ENCODE data around the gene RAD51B. TPM values are rescaled to one million over a fixed set of nuclear protein-coding genes. Genes with fewer than 3 reads are reported as not detected.

The RAD51B gene
- total RNA-seq, 1 experiment from 2014 or later, result 23.3 TPM

- CTCF ChIA-PET, result no interaction called here
- no TSS peak for BruUV-seq (replicated peaks)
- H3K27ac ChIP-seq (ENCODE audit: low read depth, low read length, poor library complexity, severe bottlenecking), result no peak overlapping the region
These were observed 328.7 kb downstream of the RAD51B start for GRCh38 chr14:68148276-68148675.

GRCh38 chr14:68148763-68149162 lies 329.2 kb downstream of the RAD51B start:
- no TSS peak for BruUV-seq (replicated peaks)
- intact Hi-C loops (cut with micrococcal nuclease; ENCODE audit: unreplicated experiment), result no loop called here
- H3K27me3 ChIP-seq (replicated peaks; ENCODE audit: insufficient read depth, low read depth, low read length, poor library complexity), result no peaks in the 10 kb centered on the region
- TF ChIP-seq CTCF (conservative IDR thresholded peaks at IDR 0.05; ENCODE audit: low read depth, low read length), result no peak
- POLR2A ChIA-PET (ENCODE audit: low non-redundant PET), result no interaction called here
- no peak for DNase-seq (ENCODE audit: low spot score)
- peaks cover 11% of the 10 kb centered on the region for H3K9me3 ChIP-seq (ENCODE audit: low read depth, low read length, poor library complexity, severe bottlenecking)
- no peak overlapping the region for H3K27ac ChIP-seq (ENCODE audit: low read depth, low read length, poor library complexity, severe bottlenecking)
- no peak overlapping the region for H3K4me3 ChIP-seq (ENCODE audit: low read depth, low read length, poor library complexity, severe bottlenecking)
- peaks cover 28% of the 10 kb centered on the region for H3K4me1 ChIP-seq (ENCODE audit: insufficient read depth, low read length, poor library complexity, severe bottlenecking)
- CTCF ChIA-PET, result no interaction called here
- no peaks in the 10 kb centered on the region for H3K36me3 ChIP-seq (ENCODE audit: insufficient read depth, low read length, poor library complexity, severe bottlenecking)

More at GRCh38 chr14:68148276-68148675, 328.7 kb downstream of the RAD51B start:
- Histone ChIP-seq H3K4me1 (ENCODE audit: insufficient read depth, low read length, poor library complexity, severe bottlenecking) (peaks cover 28% of the 10 kb centered on the region), H3K36me3 (ENCODE audit: insufficient read depth, low read length, poor library complexity, severe bottlenecking) (no peaks in the 10 kb centered on the region), H3K9me3 (ENCODE audit: low read depth, low read length, poor library complexity, severe bottlenecking) (peaks cover 11% of the 10 kb centered on the region), H3K4me3 (ENCODE audit: low read depth, low read length, poor library complexity, severe bottlenecking) (no peak overlapping the region), H3K27me3 (replicated peaks; ENCODE audit: insufficient read depth, low read depth, low read length, poor library complexity) (no peaks in the 10 kb centered on the region)
- TF ChIP-seq CTCF (conservative IDR thresholded peaks at IDR 0.05; ENCODE audit: low read depth, low read length) (no peak), EZH2 (IDR thresholded peaks at IDR 0.05; ENCODE audit: borderline replicate concordance, low read depth, low read length, poor library complexity, severe bottlenecking) (no peak)
- DNase-seq (ENCODE audit: low spot score), result no peak
- POLR2A ChIA-PET (ENCODE audit: low non-redundant PET), result no interaction called here
- intact Hi-C loops (cut with micrococcal nuclease; ENCODE audit: unreplicated experiment), result no loop called here

GRCh38 chr14:68153275-68153674 lies 333.7 kb downstream of the RAD51B start:
- no TSS peak for BruUV-seq (replicated peaks)

More at GRCh38 chr14:68153275-68153674, 333.7 kb downstream of the RAD51B start:
- no peak overlapping the region for H3K4me3 ChIP-seq (ENCODE audit: low read depth, low read length, poor library complexity, severe bottlenecking)
- ChIA-PET CTCF (no interaction called here), POLR2A (ENCODE audit: low non-redundant PET) (no interaction called here)
- TF ChIP-seq EZH2 (IDR thresholded peaks at IDR 0.05; ENCODE audit: borderline replicate concordance, low read depth, low read length, poor library complexity, severe bottlenecking) (no peak), CTCF (conservative IDR thresholded peaks at IDR 0.05; ENCODE audit: low read depth, low read length) (no peak)
- H3K27ac ChIP-seq (ENCODE audit: low read depth, low read length, poor library complexity, severe bottlenecking), result no peak overlapping the region
- peaks cover 11% of the 10 kb centered on the region for H3K9me3 ChIP-seq (ENCODE audit: low read depth, low read length, poor library complexity, severe bottlenecking)
- intact Hi-C loops (cut with micrococcal nuclease; ENCODE audit: unreplicated experiment), result loop anchor here (2.0 kb wide), 1 partner anchor 40 kb away; no protein-coding TSS in a partner anchor
- H3K27me3 ChIP-seq (replicated peaks; ENCODE audit: insufficient read depth, low read depth, low read length, poor library complexity), result no peaks in the 10 kb centered on the region
- DNase-seq (ENCODE audit: low spot score), result peak; percentile 88
- H3K36me3 ChIP-seq (ENCODE audit: insufficient read depth, low read length, poor library complexity, severe bottlenecking), result no peaks in the 10 kb centered on the region
- H3K4me1 ChIP-seq (ENCODE audit: insufficient read depth, low read length, poor library complexity, severe bottlenecking), result peaks cover 32% of the 10 kb centered on the region

Data from A673 (cell line).